DOHH2 (cell line): ENCODE measurements around the gene TMEM271.

ENCODE experiments used
- H3F3A ChIP-seq: fragments of 200-600 bp; sonication (generic), shearing (Covaris generic); 2 replicates; pipeline ENCODE4 v1.6.0; 2016; ENCODE audit warnings: antibody characterized with exemption, mild to moderate bottlenecking; ENCODE audit not compliant: control insufficient read depth, insufficient read depth
- H3K27ac ChIP-seq: fragments of 200-600 bp; sonication (generic); 2 replicates; pipeline ENCODE4 v1.5.1; 2014; ENCODE audit warnings: low read depth, mild to moderate bottlenecking, low read length, moderate library complexity
- H3K27me3 ChIP-seq: fragments of 200-600 bp; sonication (generic); 2 replicates; pipeline ENCODE4 v1.6.1; 2014; ENCODE audit warnings: mild to moderate bottlenecking, low read length, mixed read lengths; ENCODE audit not compliant: control insufficient read depth
- H3K36me3 ChIP-seq: fragments of 200-600 bp; sonication (generic); 2 replicates; pipeline ENCODE4 v1.6.1; 2014; ENCODE audit warnings: mild to moderate bottlenecking, low read length, moderate library complexity, mixed read lengths; ENCODE audit not compliant: control insufficient read depth
- H3K4me1 ChIP-seq: fragments of 200-600 bp; sonication (generic); 2 replicates; pipeline ENCODE4 v1.6.1; 2014; ENCODE audit warnings: mild to moderate bottlenecking, low read length, mixed read lengths; ENCODE audit not compliant: control insufficient read depth
- H3K4me2 ChIP-seq: fragments of 200-600 bp; sonication (generic); 2 replicates; pipeline ENCODE4 v1.6.0; 2014; ENCODE audit warnings: mild to moderate bottlenecking, low read length, moderate library complexity
- H3K4me3 ChIP-seq: fragments of 200-600 bp; sonication (generic); 2 replicates; pipeline ENCODE4 v1.5.1; 2014; ENCODE audit warnings: mild to moderate bottlenecking, low read length, mixed read lengths
- H3K79me2 ChIP-seq: fragments of 200-600 bp; sonication (generic); 2 replicates; pipeline ENCODE4 v1.6.1; 2014; ENCODE audit warnings: mild to moderate bottlenecking, low read length, mixed read lengths; ENCODE audit not compliant: control insufficient read depth
- H3K9me2 ChIP-seq: fragments of 200-600 bp; sonication (generic); replicated peaks from 2 replicates; pipeline ENCODE4 v1.6.1; 2014; ENCODE audit warnings: mild to moderate bottlenecking, low read length, mixed read lengths; ENCODE audit not compliant: control insufficient read depth
- H3K9me3 ChIP-seq: fragments of 200-600 bp; sonication (generic); 2 replicates; pipeline ENCODE4 v1.6.1; 2014; ENCODE audit warnings: antibody characterized with exemption, low read length, mixed read lengths; ENCODE audit not compliant: control insufficient read depth, insufficient read depth
- H4K20me1 ChIP-seq: fragments of 200-600 bp; sonication (generic); 2 replicates; pipeline ENCODE4 v1.6.0; 2014; ENCODE audit warnings: low read depth, mild to moderate bottlenecking, antibody characterized with exemption, low read length, moderate library complexity; ENCODE audit not compliant: control insufficient read depth, insufficient read depth
- CTCF ChIP-seq: fragments of 200-600 bp; sonication (generic); IDR thresholded peaks from one replicate; pipeline ENCODE4 v1.5.1; 2014; ENCODE audit warnings: antibody characterized with exemption, mild to moderate bottlenecking, low read depth, low read length; ENCODE audit not compliant: poor library complexity, severe bottlenecking
- EZH2phosphoT487 ChIP-seq: fragments of 200-600 bp; sonication (generic); IDR thresholded peaks from 2 replicates; pipeline ENCODE4 v1.6.1; 2017; ENCODE audit warnings: borderline replicate concordance, mild to moderate bottlenecking, antibody characterized with exemption, low read length, moderate library complexity, mixed read lengths

The TMEM271 gene

GRCh38 chr4:535181-535923 is 40.7 kb downstream of the TMEM271 start:
- H3K4me3 ChIP-seq = no peak overlapping the region
- no peaks in the 10 kb centered on the region for H3K79me2 ChIP-seq
- no peak overlapping the region for H3K27ac ChIP-seq
- no peak for TF ChIP-seq CTCF
- TF ChIP-seq EZH2phosphoT487 = no peak
- no peak overlapping the region for H3K4me2 ChIP-seq
- no peaks in the 10 kb centered on the region for H4K20me1 ChIP-seq
- H3K4me1 ChIP-seq = no peaks in the 10 kb centered on the region
- no peaks in the 10 kb centered on the region; the same call in 1 of the 2 replicates for H3K9me3 ChIP-seq
- no peaks in the 10 kb centered on the region for H3K27me3 ChIP-seq
- no peaks in the 10 kb centered on the region for H3K9me2 ChIP-seq
- peaks cover 11% of the 10 kb centered on the region for H3K36me3 ChIP-seq
- no peaks in the 10 kb centered on the region for H3F3A ChIP-seq

GRCh38 chr4:534576-535151 is 41.4 kb downstream of the TMEM271 start:
- no peaks in the 10 kb centered on the region for H4K20me1 ChIP-seq
- H3K4me1 ChIP-seq = no peaks in the 10 kb centered on the region
- H3K27me3 ChIP-seq = no peaks in the 10 kb centered on the region
- H3K27ac ChIP-seq = no peak overlapping the region
- H3K9me3 ChIP-seq = no peaks in the 10 kb centered on the region; the same call in 1 of the 2 replicates
- H3K36me3 ChIP-seq = peaks cover 11% of the 10 kb centered on the region
- H3K79me2 ChIP-seq = no peaks in the 10 kb centered on the region
- no peak overlapping the region for H3K4me2 ChIP-seq
- H3K9me2 ChIP-seq = no peaks in the 10 kb centered on the region
- no peak for TF ChIP-seq CTCF
- no peak for TF ChIP-seq EZH2phosphoT487
- H3K4me3 ChIP-seq = no peak overlapping the region
- H3F3A ChIP-seq = no peaks in the 10 kb centered on the region

DNA sequence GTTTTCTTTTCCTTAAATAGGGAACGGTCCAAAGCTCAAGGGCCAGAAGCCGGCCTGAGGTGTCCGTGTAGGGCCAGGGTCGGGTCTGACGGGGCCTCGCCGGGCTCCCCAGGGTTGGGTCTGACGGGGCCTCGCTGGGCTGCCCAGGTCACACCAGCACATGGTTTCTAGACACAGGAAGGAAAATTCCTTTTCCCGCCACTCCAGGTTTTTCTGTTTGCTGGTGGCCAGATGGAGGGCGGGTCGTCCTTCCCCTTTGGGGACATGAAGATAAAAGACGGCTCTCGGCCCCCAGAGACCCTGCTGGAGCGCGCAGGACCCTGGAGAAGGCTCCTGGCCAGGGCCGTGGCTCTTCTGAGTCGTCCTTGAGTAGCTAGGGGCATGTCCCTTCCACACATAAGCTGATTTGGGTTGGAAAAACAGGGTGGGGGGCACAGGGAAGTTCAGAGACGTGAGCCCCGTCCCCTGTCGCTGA is 42.0 kb downstream of the TMEM271 start:
- no peak for TF ChIP-seq EZH2phosphoT487
- no peaks in the 10 kb centered on the region for H3K27me3 ChIP-seq
- H3K36me3 ChIP-seq = peaks cover 11% of the 10 kb centered on the region

More for the DNA sequence above, 42.0 kb downstream of the TMEM271 start:
- Histone ChIP-seq H3K79me2 (no peaks in the 10 kb centered on the region), H3K27ac (no peak overlapping the region), H3K9me2 (no peaks in the 10 kb centered on the region), H3K4me2 (no peak overlapping the region), H3K4me3 (no peak overlapping the region), H3K9me3 (no peaks in the 10 kb centered on the region; the same call in 1 of the 2 replicates), H4K20me1 (no peaks in the 10 kb centered on the region), H3K4me1 (no peaks in the 10 kb centered on the region), H3F3A (no peaks in the 10 kb centered on the region)
